AG10803 (cell line): ENCODE measurements around the gene ZNF70.
"Not testable (repeated sequence)": the region's sequence is repeated elsewhere in the genome, so short reads cannot be mapped to it uniquely, and the experiment has no call there.

Experiments used
- DNase-seq: peaks from one replicate; pipeline ENCODE4 v3.0.0; 2010; ENCODE audit warnings: low read depth
- H3K4me3 ChIP-seq: 2 replicates; pipeline ENCODE4 v1.5.1; 2011; ENCODE audit warnings: mild to moderate bottlenecking, low read length, control low read depth
- TF ChIP-seq, protein P1 (sequence below): conservative IDR thresholded peaks from 2 replicates; pipeline ENCODE4 v1.5.1; 2011; ENCODE audit warnings: mild to moderate bottlenecking, low read length, control low read depth, inconsistent platforms

ZNF70 gene

DNA sequence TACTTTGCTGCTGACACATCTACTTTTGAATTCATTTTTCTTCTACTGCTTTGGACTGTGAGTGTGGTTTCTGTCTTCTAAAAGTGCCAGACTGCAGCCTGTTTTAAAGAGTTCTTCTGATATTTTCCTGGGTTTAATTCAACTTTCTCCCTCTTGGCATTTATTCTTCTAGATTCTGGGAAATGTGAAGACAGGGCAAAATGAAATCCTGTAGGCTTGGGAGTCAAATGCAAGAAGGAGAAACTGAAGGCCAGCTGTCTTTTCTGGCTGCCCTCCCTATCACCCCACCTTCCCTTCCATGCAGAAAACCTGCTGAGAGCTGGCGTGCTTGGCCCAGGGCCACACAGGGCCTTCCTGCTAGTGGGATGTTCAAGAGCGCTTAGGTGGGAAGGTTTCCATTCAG, 7.6 kb downstream of the ZNF70 start:
- DNase-seq = no peak
- TF ChIP-seq, protein P1, sequence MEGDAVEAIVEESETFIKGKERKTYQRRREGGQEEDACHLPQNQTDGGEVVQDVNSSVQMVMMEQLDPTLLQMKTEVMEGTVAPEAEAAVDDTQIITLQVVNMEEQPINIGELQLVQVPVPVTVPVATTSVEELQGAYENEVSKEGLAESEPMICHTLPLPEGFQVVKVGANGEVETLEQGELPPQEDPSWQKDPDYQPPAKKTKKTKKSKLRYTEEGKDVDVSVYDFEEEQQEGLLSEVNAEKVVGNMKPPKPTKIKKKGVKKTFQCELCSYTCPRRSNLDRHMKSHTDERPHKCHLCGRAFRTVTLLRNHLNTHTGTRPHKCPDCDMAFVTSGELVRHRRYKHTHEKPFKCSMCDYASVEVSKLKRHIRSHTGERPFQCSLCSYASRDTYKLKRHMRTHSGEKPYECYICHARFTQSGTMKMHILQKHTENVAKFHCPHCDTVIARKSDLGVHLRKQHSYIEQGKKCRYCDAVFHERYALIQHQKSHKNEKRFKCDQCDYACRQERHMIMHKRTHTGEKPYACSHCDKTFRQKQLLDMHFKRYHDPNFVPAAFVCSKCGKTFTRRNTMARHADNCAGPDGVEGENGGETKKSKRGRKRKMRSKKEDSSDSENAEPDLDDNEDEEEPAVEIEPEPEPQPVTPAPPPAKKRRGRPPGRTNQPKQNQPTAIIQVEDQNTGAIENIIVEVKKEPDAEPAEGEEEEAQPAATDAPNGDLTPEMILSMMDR = no peak
- H3K4me3 ChIP-seq = no peak overlapping the region

DNA sequence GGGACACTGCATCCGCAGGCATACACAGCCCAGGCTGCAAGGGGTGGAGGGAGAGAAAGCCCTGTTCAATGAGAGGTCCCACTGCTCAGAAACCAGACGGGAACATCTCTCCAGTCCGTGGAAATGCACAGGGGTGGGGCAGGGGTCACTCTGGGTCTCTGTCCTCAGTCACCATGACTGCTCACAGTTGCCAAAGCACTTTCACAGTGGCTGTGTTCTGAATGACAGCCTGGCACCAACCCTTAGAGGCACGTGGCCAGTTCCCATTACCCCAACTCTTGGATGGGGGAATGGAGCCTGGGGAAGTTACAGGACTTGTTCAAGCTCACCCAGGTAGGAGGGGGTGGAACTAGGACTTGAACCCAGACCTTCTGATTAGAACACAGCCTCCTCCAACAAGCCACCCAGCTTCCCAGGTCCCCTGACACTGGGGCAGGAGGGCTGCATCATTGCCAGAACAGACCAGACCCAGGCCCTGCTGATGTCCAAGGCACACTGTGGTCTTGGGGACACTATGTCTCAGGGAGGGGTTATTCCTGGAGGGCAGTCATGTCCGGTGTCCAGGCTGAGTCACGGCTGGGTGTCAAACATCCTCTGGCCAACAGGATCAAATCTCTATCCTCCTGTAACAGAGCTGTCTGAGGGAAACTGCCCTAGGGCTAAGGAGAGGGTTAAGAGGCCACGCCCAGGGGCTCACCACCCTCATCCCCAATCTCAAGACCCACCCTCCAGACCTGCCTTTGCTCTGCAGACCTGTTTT, 8.2 kb downstream of the ZNF70 start:
- DNase-seq = no peak
- H3K4me3 ChIP-seq = no peak overlapping the region
- TF ChIP-seq, protein P1 = no peak

DNA sequence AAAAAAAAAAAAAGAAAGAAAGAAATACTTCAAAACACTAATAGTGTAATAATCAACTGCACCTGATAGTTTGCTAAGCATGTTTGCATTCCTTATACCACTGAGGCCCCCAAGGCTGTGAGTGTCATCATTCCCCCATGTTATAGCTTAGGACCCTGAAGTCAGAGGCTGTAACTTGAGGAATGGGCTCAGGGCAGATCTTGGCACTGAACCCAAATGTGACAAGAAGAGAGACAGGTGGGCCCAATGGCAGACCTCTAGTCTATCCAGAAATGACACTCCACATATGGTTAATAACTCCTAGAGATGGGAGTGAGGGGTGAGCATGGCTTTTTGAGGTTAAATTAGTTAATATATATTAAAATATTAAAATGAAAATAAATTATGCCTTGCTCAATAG, 13.2 kb downstream of the ZNF70 start:
- H3K4me3 ChIP-seq = no peak overlapping the region
- TF ChIP-seq, protein P1 = no peak
- DNase-seq = no peak

DNA sequence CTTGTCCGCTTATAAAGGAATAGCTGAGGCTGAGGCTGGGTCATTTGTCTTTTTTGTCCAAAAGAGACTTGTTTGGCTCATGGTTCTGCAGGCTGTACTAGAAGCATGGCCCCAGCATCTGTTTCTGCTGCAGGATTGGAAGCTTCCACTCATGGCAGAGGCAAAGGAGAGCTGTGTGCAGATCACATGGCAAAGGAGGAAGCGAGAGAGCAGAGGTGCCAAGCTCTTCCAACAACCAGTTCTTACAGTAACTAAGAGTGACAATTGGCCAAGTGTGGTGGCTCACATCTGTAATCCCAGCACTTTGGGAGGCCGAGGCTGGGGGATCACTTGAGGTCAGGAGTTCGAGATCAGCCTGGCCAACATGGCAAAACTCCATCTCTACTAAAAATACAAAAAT, 22.8 kb downstream of the ZNF70 start:
- not testable (repeated sequence) for DNase-seq, H3K4me3 ChIP-seq

DNA sequence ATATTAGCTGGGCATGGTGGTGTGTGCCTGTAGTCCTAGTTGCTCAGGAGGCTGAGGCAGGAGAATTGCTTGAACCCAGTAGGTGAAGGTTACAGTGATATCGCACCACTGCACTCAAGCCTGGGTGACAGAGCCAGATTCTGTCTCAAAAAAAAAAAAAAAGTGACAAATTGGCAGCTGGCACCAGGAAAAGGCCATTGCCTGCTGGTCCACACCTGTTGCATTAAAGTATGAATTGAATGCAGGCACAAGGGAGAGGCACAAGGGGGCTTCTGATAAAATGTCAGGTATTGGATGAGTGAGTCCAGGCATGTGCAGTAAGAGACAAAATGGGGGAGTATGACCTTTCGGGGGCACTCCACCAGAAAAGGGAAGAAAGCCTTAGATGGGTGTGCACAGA, 28.2 kb downstream of the ZNF70 start:
- no peak for DNase-seq
- H3K4me3 ChIP-seq = no peak overlapping the region
- TF ChIP-seq, protein P1 = no peak

DNA sequence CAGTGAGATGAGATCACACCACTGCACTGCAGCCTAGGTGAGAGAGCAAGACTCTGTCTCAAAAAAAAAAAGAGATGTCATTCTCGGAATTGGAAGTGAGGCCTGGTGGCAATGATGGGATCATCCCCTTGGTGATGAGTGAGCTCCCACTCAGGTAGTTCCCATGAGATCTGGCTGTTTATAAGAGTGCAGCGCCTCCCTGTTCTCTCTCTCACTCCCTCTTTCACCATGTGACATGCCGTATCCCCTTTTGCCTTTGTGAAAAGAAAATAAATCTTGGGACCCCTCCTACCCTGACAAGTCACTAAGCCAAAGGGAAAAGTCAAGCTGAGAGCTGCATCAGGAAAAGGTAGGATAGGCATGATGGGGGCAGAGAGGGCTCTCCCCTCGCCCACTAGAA, 28.8 kb downstream of the ZNF70 start:
- no peak overlapping the region for H3K4me3 ChIP-seq
- TF ChIP-seq, protein P1 = no peak
- no peak for DNase-seq

DNA sequence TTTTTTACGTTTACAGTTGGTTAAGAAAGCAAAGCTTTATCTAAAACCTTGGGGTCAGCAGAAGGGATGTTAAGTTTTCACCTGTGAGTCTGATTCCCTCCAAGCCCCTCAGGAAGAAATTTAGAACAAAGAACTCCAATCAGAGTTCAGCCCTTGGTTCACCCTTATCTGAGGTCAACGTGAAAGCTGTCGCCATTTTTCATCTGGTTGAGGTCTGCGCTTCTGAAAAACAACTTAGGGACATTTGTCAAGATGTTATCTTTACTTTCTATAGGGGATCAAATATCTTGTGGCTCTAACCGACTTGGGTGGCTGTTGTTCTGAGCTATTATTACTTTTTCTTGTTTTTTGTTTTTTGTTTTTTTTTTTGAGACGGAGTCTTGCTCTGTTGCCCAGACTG, 30.1 kb downstream of the ZNF70 start:
- TF ChIP-seq, protein P1 = no peak
- no peak overlapping the region for H3K4me3 ChIP-seq
- no peak for DNase-seq
